NCI-H82 treated with DMSO at 0.1 percent for 48 hours (cell line): ENCODE data around the gene GPT2.
"Not testable (repeated sequence)": the region's sequence is repeated elsewhere in the genome, so short reads cannot be mapped to it uniquely, and the experiment has no call there.

Source experiments
- DNase-seq: peaks from one replicate; lab custom pipeline; 2025; ENCODE audit not compliant: unreplicated experiment; lab: John Stamatoyannopoulos, UW

GPT2 gene

DNA sequence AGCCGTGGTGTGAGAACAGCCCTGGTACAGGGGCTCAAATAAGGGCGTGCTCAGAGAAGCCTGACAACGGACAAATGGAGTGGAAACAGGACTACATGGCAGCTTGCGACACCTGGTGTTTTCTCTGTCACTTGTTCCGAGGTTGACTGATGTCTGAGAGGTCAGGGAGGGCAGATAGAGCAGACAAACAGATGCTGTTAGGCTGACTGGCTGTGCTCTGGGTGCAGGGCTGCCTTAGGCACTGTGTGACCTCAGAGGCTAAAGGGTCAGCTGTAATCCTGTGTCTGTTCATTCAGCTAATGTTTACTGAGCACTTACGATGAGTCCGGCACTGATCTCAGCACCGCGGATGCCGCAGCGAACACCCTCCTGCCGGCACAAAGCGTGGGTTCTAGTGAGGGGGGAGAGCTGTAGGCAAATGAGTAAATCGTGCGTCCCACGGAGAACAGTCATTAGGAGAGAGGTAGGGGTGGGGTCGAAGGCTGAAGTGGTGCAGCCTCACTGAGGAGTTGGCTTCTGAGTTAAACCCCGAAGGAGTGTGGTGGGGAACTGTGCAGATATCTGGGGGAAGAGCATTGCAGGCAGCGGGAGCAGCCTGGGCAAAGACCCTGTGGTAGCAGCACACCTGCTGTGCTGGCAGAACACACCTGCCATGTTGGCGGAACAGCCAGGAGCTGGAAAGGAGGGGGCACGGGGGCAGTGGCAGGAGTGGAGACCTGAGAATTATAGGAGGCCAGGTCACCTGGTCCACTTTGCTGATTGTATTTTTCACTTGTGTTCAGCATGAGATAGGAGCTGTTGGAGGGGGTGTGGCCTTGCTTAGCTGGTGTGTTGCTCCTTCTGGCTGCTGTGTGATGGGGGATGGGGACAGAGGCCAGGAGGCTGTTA is 35.0 kb downstream of the GPT2 start:
- no peak for DNase-seq

DNA sequence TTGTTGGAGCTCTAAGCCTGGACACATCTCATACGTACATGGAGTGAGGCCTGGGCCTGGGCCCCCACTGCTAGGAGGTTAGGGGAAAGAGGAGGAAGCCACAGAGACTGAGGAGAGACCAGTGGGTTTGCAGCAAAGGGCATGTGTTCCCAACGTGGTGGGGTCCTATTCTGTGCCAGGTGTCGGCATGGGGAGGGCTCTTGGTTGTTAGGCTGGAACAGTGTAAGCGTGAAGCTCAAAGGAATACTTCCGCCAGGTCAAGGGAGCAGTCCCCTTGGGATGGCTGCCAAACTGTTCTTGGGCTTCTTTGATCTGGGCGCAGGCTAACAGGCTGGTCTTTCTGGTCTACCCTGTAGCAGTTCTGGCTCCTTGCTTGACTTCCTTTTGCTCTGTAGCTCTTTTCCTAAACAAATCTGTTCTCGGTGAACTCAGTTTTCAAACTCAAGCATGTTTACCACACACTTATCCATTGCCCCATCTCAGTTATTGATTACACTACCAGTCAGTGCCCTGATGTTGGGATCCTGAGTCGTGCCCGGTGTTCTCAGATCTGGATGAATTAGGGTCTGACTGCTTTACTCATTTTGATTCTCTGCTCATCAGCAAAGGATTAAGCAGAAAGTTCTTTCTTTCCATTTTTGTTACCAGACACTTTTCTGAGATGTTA is 36.4 kb downstream of the GPT2 start:
- DNase-seq: no peak

DNA sequence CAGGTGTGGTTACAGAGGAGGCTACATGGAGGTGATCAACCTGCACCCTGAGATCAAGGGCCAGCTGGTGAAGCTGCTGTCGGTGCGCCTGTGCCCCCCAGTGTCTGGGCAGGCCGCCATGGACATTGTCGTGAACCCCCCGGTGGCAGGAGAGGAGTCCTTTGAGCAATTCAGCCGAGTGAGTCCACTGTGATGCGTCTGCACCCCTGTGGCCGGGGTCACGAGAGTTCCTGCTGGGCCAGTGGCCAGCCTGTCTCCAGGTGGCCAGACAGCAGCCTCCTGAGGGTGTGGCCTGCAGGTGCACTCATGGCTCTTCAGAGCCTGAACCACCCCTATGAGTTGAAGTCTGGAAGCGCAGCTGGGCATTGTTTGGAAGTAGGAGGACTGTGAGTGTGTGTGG is 38.1 kb downstream of the GPT2 start:
- no peak for DNase-seq

DNA sequence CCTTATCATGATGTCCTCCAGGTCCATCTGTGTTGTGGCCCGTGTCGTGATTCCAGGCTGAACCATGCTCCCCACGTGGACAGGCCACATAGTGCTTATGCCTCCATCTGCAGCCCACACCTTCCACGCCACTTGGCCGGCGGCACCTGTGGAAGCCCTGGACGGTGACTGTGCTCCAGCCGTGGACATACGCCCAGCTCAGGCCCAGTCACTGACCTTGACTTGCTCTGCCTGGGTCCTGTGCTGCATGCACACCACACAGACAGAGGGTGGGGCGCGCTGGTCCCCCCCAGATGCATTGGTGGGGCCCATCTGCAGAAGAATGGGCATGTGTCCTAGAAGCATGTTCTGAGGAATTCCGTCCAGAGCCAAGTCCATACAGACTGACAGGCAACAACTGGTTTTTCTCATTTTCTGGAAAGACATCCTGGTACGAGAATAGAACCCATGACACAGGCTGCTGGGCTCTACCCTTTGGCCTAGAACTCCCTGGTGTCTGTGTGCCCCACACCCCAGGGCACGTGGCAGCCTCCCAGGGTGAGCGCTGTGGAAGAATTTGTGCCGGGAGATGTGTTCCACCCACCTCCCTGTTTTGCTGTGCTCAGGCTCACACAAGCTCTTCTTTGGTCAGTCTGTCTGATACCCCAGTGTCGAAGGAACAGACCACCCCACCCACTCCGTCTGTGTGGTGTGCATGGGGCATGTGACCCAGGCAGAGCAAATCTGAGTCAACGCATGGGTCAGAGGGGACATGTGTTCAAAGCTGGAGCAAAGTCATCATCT is 39.5 kb downstream of the GPT2 start:
- DNase-seq: no peak

DNA sequence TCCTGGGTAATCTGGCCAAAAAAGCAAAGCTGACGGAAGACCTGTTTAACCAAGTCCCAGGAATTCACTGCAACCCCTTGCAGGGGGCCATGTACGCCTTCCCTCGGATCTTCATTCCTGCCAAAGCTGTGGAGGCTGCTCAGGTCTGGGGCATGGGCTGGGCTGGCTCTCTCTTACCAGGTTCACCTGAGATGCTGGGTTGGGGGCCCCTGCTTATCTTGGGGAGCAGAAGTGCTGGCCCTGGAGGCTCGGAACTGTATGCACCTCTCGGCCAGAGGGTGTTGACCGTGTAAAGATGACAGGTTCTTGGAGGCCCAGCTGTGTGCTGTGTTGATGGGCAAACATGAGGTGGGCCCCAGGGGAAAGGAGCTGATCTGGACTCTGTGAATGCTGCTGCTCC is 40.2 kb downstream of the GPT2 start:
- DNase-seq: no peak

DNA sequence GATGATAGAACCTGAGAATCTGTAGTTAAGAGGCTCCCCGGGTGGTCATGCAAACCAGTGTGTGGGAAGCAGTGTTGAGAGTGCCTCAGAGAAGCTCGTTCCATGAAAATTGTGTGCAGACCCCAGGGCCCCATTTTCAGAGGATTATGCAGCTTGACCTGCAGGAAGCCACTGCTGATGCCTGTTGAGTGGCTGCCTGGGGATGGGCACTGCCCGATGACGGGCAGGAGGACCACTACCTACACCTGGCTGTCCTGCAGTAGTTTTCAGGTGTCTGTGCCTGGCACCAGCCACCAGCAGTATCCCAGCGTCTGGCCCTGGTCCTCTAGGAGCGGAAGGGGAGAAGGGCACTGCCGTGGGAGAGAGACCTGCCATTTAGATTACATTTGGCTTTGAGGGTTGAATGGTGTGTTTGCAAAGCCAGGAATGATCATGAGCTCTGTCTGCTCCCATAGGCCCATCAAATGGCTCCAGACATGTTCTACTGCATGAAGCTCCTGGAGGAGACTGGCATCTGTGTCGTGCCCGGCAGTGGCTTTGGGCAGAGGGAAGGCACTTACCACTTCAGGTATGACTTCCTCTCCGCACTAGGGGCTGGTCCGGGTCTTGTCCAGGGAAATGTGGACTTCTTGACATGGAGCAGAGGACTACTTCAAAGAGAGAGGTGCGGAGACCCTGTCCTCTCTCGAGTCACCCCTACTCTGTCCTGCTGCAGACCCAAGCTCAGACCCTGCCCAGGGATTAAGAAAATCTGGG is 42.5 kb downstream of the GPT2 start:
- DNase-seq: no peak

DNA sequence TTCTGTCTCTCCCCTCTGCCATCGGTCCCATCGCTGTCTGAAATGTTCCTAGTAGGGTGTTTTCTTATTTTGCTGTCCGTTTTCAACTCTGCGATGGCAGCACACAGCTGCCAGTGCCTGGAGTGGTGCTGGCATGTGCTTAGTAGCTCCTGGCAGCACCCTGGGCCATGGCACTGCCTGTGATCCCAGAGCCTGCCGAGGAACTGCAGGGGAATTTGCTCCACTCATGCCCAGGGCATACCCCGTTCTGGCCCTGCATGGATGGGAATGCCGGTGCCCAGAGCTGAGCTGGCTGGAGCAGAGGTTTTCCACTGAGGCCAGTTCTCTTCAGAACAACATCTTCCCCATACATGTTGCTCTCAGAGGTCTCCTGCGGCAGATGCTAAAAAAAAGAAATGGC is 43.1 kb downstream of the GPT2 start:
- DNase-seq: no peak

DNA sequence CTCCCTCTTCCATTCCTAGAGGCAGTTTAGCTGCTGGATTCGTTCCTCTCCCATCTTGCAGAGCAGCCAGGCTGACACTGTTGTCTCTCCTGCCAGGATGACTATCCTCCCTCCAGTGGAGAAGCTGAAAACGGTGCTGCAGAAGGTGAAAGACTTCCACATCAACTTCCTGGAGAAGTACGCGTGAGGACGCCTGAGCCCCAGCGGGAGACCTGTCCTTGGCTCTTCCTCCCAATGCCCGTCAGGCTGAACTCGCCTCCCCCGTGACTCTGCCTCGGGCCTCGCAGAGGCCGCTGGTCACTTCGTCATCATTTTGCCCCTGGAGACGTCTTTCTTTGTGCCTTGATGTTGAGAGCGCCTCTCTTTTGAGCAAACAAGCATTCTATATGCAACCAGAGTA is 44.6 kb downstream of the GPT2 start:
- no peak for DNase-seq

DNA sequence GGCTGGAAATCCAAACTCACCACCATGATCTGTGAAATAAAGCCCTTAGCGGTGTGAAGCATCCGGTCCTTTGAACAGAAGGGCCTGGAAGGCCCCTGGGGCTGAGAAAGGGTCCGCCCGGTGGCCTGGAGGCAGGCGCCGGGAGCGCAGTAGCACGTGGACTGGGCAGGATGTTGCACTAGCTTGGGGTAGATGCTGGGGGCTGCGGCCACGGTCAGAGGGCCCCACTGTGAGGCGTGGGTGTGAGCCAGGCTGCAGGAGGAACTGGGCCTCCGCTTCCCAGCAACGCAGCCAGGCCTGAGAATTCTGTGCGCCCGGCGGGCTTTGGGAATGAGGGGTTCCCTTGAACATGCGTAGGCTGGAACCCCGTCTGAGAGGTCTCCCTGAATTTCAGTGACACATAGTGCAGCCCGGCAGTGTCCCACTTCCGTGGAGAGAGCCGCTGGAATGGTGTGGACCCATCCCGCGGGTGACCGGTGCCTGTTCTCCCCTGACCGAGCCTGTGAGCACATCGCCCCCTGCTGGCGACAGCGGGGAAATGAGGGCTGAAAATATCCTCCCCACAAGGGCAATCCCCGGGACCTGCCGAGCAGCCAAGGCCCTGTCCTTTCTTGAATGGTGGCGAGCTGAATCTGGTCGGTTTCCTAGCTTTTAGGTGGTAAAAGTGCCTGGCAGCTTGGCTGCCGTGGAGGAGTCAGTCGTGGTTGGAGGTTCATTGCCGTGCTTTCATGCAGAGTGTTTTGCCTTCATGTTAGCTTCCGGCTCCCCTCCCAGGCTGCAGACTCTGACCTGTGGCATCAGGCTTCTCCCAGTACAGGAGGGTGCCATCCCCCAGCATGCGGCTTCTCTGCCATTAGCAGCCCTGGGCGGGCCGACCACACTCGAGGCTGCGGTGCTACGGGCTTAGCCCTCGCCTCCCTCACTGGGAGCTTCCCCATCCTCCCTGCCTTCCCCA is 45.5 kb downstream of the GPT2 start:
- no peak for DNase-seq

DNA sequence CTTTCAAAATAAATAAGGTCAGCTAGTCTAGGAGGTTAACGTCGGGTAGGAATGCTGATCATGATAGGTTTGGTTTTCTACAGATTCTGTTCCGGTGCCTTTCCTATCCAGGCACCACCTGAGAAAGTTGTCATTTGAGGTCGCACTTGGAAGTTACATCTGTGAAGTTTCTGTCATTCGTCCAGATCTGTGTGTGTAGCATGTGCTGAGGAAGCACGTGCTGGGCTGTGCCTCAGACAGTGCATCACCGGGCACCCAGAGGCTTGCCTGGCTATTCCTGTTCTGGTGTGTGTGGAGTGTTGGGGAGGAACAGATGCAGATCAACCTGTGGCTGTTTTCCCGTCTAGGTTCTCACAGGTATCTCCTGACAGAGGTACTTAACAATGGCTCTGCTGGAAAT is 46.7 kb downstream of the GPT2 start:
- no peak for DNase-seq

DNA sequence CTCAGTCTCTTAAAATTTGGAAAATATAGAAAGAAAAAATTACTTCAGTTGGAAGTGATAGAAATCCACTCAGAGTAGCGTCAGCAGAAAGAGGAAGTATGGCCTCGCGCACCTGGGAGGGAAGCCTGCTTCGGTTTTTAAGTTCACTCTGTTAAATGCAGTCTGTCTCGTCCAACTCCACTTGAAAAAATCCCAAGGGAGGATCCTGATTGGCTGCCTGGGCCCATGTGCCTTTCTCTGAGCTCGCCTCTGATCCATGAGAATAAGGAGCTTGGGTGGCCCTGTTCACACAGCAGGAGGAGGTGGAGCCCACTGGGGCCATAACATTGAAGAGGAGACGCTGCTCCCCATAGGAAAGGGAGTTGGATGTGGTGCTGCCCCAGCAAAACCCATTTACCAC is 48.6 kb downstream of the GPT2 start:
- DNase-seq: no peak

DNA sequence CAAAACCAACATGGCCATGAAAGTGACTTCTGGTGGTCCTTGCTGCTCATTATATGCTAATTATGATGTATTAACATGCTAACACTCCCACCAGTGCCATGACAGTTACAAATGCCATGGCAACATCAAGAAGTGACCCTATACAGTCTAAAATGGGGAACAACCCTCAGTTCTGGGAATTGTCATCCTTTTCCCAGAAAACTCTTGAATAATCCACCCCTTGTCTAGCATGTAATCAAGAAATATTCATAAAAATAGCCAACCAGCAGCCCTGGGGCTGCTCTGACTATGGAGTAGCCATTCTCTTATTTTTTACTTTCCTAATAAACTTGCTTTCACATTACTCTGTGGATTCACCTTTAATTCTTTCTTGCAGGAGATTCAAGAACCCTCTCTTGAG is 53.4 kb downstream of the GPT2 start:
- DNase-seq: no peak

DNA sequence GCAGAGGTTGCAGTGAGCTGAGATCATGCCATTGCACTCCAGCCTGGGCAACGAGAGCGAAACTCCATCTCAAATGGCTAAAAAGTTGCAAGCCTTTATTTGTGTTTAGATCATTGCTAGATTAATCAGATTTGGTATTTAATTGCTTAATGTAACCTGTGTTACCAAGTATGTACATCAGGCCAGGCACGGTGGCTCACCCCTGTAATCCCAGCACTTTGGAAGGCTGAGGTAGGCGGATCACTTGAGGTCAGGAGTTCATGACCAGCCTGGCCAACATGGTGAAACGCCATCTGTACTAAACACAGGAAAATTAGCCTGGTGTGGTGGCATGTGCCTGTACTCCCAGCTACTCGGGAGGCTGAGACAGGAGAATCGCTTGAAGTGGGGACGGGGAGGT is 60.6 kb downstream of the GPT2 start:
- not testable (repeated sequence) for DNase-seq

DNA sequence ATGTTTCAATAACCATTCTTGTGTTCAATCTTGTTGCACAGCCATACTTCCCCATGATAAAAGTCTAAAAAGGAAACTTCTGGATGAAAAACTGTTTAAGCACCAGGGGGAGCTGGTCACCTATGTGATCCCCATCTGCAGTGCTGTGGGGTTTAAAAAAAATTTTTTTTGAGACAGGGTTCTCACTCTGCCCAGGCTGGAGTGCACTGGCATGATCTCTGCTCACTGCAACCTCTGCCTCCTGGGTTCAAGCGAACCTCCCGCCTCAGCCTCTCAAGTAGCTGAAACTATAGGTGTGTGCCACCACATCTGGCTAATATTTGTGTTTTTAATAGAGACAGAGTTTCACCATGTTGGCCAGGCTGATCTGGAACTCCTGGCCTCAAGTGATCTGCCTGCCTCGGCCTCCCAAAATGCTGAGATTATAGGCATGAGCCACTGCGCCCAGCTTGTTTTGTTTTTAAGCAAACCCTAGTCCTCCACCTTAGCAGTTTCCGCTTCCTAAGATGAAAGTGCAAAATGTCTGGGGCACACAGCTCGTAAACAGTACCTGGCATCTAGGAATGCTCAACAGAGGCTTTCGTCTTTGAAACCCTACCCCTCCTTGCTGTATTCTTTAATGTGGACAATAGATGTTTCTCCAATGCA is 63.9 kb downstream of the GPT2 start:
- peak; percentile 17 for DNase-seq

DNA sequence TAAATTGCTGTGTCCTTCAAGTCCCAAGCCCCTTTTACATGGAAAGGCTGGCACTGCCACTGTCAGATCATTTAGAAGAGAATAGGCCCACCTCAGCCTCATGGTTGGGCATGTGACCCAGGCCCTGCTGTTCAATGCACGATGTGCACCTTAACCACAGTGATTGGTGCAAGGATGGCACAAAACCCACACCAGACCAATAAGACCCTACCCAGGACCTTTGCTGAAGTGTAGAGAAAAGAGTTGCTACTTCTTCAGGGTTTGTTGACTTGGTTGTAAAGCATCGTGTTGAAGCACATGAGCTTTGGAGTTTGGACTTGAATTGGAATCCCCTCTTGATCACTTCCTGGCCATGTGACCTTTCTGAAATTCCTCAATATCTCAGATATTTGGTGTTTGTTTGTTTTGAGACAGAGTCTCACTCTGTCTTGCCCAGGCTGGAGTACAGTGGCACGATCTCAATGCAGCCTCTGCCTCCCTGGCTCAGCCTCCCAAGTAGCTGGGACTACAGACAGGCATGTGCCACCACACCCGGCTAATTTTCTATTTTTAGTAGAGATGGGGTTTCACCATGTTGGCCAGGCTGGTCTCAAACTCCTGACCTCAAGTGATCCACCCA is 64.5 kb downstream of the GPT2 start:
- no peak for DNase-seq

DNA sequence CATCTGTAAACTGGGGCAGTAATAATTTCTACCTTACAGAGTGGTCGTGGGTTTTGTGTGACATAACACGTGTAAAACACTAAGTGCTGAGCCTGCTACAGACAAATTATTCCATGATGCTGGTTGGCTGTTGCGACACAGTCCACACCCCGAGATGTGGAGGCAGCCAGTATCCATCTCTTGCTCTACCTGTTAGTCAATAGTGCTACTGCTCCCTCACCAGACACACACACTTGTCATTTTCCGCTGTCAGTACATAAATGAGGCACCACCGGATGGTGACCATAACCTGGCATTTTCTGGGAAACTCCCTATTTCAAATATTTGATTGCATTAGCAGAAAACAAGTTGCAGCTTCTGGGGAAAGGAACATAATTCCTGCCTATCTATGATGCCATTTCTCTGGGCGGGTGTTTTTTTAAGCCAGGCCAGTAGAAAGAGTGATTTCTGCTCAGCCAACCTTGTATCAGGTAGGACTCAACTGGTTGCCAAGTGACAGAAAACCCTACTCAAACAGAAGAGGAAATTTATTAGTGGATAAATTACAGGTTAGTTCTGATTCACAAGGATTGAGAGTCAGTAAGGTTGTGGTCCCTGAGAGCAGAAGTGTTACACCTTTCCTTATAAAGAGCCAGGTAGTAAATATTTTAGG is 65.2 kb downstream of the GPT2 start:
- no peak for DNase-seq

DNA sequence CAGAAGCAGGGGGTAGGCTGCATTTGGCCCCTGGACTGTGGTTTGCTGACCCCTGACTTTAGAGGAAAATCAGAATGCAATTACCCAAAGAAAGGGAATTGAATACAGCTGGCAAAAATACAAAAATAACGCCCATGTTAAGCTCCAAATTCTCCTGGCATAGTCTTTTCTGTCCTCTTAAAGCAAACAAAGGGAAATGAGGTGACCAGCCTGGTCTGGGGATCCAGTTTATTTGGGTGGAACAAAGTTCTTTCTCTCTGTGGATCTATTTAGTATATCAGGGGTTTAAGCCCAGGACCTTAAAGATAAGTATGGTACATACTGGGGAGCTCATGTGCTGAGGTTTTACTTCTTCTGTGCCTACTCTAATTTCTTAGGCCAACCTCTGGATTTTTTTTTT is 65.8 kb downstream of the GPT2 start:
- no peak for DNase-seq

DNA sequence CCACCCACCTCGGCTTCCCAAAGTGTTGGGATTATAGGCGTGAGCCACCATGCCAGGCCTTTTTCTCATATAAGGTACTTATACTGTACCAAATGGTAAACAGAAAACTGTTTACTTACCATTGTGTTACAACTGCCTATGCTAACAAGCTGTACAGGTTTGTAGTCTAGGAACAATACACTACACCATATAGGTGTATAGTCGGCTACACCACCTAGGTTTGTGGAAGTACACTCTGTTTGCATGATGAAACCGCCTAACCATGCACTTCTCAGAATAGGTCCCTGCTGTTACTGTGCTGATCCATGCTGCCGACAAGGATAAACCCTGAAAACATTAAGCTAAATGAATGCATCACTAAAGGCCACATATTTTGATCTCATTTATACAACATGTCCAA is 70.4 kb downstream of the GPT2 start:
- DNase-seq: no peak
